HG03460 (cell line): ENCODE measurements around the gene BANP.
A peak's percentile ranks its signal among the peaks of the same experiment; 100 is the strongest.
"Not testable (repeated sequence)": the region's sequence is repeated elsewhere in the genome, so short reads cannot be mapped to it uniquely, and the experiment has no call there.

ENCODE experiments used
- ATAC-seq: cut with Tn5 transposase; IDR thresholded peaks from one replicate; pipeline ENCODE4 v1.9.1; 2021; ENCODE audit not compliant: unreplicated experiment

Gene BANP

DNA sequence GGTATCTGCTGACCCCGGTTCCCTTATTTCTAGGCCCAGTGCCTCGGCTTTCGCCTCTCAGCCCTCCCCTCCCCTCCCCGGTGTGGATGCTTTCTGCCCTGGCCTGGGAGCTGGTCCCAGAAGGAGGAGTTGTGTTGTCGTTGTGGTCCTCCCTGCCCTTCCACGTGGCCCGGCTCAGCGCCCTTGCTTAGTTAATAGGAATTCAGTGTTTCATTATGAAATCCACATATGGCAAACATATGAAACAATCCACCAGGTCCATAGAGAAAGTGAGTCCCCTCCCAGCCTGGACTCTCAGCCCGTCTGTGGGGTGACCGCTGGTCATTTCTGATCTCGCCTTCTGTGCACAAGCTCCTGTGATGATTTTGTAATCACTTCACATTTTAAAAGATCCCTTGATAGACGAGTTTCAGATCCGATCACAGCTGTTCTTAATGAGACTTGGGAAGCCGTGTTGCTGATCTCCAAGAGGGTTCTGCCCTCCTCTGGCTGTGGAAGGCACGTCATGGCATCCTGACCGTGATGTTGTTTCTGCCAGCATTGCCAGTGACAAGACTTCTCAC is 112.1 kb downstream of the BANP start:
- no peak for ATAC-seq

DNA sequence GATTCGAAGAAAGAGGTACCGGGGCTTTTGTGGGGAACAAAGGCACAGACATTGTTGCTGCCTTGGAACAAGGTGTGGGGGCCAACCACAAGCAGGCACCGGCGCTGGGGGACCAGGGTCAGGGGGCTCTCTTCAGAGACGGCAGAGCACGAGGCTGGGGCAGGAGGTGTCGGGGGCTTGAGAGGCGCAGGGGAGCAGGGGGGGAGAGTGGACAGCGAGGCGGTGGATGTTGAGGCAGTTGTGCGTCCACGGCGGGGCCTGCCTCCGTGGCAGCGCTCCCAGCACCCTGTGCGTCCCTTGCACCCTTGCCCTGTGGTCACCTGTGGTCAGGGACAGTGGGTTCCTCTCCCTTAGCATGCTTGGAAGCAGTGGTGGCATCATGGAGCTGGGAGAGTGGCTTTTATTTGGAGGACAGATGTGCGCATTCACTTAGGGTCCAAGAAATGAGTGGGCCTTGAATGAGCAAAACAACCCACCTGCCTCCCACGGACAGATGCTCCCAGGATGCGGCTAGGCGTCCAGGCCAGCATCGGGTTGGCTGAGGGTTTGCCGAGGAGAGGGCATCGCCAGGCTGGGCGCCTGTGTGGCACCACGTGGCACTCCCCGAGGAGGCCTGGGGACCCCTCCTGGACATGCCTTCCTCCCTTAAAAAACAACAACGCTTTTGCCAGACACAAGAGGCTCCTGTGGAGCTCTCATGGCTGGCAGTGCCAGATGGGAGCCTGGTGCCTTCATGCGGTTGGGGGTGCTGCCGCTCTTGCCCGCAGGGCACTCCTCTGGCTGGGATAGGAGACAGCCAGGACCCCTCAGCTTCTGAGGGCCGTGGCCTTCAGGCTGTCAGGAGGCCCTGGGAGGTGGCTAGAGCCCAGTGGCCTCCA is 113.0 kb downstream of the BANP start:
- ATAC-seq: no peak

DNA sequence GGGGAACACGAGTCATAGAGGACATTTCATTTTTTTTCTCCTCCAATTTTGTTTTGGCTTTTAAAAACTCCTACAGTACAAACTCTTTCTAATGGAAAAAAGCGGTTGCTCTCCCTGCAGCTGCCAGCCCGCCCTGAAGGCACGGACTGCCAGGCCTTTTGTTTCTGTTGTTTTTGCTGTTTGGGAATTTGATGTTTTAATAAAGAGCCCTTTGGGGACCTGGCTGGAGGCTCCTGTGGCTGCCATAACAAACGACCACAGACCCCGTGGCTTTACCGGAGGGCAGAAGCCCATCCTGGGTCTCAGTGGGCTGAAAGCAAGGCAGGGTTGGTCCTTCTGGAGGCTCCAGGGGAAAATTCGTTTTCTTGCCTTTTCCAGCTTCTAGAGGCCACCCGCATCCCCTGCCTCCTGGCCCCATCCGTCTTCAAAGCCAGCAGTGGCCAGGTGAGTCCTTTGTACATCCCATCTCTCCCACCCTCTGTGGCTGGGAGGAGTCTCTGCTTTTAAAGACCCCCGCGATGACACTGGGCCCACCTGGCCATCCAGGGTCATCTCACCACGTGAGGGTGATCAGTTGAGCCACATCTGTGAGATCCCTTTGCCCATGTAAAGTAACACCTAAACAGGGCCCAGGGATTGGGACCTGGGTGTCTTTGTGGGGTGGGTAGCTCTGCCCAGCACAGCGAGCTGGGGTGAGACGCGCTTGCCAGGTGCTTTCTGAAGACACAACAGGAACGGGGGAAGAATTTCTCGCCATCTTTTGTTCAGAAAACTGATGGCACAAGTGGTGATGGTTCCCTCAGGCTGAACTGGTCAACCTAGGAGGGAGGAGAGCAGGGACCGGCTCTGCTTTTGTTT is 113.9 kb downstream of the BANP start:
- ATAC-seq: no peak

DNA sequence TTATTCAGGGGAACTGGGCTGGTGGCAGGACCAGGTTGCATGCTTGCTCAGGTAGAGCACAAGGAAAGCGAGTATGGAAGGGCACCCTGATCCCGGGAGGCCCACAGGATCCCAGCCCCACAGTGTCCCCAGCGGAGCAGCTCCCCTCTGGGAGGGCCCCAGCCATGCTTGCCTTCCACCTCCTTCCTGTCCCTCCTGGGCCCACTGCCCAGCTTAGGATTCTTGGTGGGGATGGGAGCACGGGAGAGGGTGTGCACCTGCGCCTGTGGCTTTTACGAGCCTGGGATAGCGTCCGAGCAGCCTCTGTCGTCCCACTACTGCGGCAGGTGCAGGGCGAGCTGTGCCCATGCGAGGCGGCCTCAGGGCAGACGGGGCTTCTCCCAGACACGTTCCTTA is 114.5 kb downstream of the BANP start:
- no peak for ATAC-seq

DNA sequence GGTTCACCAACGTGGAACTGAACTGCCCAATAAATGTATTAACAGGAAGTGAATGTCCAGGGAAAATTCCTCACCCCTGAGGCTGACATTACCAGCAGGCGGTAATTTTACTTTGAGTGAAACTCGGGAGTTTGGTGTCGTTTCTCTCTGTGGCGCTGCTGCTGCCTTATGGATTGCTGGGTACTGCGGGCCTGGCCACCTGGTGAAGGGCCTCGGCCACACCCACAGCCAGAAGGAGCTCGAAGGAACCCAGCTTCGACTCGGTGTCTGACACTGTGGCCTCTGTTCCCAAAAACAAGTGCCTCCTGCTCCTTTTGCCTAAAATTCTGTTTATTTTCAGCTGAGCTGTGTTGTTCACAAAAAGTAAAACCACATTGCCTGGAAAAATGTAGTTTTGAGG is 115.0 kb downstream of the BANP start:
- ATAC-seq: no peak

DNA sequence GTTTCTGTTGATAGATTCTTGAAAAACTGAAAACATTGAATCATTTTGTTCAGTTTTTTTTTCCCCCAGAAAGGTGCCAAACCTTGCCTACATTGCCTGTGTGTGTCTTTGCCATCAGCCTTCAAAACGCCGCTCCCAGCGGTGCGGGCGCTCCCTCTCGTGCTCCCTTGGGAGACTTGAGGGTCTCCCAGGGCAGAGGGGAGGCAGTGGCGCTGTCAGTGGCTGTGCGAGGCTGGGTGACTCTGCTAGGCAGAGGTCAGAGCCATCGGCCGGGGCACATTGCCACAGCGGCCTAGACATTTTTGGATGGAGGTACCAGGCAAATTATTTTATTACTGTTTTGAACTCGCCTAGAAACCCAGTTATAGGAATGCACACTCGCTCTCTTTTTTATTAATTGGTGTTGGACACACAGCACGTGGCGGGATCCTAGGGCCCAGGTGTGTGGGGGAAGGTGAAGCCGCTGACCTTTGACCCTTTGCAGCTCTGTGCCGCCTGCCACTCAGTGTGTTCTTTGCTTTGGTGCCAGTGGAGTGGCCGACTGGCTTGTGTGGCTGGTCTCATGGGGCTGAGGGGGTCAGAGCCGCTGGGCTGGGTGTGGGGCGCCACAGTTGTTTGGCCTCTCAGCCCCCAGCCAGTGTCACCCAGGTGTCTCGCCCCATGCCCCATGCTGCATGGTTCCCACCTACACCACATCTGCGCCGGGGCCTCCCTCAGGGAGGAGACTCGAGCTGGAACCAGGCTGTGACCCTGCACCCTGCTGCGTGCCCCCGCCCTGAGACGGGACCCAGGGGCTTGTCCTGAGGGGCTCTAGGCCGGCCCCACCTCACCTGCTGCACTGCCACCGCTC is 115.7 kb downstream of the BANP start:
- no peak for ATAC-seq

DNA sequence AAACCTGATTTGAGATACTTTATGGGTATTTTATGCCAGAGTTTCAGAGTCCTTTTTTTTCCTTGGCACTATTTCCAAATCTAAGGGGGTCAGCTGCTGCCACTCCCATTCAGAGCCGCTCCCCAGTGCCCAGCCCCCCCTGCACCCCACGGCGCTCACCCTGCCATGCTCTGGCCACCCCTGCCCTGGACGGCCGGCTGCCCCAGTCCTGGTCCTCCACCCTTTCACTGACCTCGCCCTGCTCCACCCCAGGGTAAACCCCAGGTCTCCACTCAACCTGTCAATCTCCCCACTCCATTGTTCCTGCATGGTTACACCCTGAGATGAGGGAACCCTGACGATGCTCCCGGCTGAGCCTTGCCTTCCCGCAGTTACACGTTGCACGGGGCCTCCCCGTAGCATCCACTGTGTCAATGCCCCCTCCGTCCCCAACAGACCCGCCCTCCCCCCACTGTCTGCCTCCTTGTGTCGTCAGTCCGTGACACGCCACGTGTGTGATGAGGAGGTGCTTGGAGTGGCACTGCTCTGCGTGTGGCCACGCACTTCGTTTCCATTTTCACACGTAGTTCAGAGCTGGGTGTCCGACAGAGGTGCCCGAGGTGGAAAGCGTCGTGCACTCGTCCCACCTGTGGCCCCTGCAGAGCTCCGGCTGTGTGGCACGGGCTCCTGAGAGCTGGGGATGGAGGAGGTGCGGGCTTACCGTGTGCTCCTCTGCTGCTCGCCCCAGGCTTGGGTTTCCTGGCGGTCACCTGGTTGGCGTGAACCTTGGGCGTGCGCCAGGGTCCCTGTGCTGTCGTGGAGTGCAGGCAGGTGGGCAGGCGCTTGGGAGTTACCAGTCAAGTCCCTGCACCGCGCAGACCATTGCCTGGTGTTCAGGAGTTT is 116.5 kb downstream of the BANP start:
- no peak for ATAC-seq

DNA sequence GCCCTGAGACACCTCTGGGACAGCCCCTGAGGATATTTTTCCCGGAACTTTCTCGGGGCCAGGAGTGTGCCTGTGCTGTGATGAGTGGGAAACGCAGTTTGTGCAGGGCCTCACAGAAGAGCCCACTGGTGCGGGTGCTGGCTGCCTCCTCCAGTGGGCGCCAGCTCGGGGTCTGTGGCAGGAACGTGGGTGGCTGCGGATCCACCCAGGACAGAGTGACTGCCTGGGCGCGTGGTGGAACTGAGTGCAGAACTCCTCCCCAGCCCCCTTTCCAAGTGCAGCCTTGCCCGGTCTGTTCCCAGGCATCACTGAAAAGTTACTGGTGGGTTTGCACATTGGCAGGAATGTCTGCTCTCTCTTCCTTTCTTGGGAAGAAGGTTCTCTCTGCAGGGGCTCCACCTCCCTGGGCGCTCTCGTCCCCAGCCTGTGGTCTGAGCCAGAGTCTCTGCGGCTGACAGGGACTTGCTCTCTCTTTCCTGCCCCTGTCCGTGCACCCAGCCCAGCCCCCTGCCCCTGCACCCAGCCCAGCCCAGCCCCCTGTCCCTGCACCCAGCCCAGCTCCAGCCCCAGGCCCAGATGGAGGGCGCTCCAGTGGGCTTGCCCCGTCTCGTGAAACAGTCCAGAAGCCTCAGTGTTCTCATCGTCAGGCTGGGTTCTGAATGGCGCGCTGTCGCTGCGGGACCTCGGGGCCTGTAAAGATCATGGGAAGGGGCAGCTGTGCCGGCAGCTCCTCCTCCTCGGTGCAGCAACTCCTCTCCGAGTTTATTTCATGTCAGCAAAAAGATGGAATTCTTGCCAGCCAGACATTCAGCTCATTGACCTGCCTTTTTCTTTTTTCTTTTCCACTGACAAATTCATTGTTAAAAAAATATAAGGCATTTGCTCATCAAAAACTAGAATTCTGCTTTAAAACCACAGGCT is 117.5 kb downstream of the BANP start:
- ATAC-seq: no peak

DNA sequence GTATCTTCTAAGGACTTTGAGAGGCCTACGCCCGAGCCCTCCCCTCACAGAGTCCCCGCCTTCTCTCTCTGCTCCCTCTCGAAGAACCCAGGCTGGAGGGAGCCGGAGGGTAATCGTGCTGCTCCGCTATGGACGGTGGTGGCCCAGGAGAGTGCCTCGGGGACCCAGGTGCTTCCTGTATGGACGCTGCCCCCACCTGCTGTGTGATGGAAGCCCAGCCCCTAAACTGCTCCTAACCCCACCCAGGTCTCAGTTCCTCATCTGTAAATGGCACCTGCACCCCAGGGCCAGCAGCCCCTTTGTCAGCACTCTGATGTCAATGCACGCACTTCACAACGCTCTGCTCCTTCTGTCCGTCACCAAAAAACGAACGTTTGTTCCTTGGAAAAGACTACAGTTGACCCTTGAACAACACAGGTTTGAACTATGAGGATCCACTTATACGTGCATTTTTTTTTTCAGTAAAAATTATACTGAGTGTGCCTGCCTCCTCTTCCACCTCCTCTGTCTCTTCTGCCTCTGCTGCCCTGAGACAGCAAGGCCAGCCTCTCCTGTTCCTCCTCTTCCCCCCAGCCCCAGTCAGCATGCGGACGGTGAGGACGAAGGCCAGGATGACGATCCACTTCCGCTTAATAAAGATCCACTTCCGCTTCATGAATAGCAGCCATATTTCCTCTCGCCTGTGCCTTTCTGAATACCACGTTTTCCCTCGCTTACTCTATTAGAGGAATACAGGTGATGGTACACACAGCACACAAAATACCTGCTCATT is 118.3 kb downstream of the BANP start:
- ATAC-seq: peak; percentile 83

DNA sequence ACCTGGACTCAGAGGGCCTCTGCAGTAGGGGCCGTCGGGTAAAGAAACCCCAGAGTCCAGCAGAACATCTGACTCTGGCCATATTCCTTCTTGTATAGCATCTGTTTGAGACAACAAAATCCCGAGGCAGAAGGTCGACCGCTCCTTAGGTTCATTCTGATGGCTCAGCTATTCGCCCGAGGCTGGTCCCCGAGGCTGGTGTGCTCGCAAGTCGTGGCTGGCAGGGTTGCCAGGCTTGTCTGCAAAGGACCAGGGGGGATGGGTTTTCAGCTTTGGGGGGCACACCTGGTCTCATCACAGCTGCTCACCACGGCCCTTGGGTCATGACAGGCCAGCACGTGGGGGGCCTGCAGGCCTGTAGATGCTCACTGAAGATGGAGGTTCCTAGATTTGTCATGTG is 119.1 kb downstream of the BANP start:
- ATAC-seq: no peak

DNA sequence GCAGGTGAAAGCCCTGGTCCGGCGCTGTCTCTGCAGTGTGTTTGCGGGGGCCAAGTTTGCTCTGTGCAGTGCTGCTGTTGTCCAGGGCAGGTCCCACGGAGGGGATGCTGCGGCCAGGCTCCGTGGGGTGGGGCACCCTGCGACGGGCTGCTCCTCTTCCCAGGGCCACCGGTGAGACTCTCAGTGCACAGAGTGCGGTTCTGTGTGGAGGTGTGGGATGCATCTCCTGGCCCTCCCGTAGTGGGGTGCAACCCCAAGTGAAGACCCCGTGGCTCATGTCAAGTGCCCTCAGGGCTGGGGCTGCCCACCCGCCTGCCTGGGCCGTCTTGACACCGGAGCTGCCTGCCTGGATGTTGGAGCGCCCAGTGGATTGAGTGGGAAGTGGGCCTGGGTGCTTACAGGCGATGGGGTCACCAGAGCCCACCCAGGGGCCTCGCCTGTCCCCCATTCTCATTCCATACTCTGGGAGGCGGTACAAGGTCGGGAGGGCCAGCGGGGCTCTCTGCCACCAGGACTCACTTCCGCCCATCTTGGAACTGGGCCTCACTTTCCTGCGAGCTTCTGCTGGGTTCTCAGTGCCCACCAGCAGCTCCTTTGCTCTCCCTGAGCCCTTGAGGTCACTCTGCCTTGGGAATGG is 119.9 kb downstream of the BANP start:
- ATAC-seq: no peak

DNA sequence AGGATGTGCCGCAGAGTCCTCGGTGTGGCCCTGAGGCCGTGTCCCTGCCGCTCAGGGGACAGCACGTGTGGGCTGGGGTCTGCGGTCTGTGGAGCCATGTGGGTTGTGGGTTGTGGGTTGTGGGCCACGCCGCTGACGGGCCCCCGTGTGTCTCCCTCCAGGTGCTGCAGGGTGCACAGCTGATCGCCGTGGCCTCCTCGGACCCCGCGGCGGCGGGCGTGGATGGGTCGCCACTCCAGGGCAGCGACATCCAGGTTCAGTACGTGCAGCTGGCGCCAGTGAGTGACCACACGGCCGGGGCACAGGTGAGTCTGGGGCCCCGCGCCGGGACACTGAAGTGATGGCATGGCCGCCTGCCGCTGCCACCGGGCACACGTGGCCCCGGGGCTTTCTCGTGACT is 120.7 kb downstream of the BANP start:
- ATAC-seq: no peak

DNA sequence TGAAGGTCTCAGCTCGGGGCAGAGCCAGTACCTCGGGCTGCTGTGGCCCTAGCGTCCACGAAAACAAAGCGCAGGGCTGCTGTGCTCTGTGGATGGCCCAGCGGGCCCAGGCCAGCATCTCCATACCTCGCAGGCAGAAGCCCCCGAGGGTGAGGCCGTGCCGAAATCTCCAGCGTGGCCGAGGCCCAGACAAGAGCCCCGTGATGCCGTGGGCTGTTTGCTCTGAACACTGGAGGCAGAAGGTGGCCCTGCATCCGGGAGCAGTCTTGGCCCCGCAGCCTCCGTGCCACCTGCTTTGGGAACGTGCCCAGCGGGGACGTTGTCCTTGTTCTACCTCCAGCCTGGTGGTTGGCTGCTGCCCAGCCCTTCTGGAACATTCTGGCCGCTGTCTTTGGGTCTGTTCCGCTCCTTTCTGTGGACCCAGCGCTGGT is 121.4 kb downstream of the BANP start:
- no peak for ATAC-seq

DNA sequence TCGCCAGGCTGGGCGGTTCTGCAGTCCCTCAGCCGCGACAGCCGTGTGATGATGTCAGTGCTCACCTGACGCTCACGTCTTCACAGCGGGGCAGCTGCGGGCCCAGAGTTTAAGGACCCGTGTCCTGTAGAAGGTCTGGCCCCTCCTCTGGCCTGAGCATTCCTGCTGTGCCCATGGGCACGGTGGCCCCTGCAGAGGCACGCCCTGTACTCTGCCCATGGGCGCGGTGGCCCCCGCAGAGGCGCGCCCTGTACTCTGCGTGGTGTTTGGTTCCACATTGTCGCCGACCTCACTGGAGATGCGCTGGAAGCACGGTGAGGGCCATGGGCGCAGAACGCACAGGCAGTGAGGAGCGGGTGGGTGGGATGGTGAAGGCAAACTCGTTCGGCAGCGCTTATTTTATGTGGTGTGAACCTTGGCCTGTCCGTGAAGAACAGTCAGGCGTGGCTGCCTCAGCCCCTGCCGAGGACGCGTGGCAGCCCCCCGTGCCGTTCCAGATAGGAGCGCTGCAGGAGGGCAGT is 122.0 kb downstream of the BANP start:
- no peak for ATAC-seq

DNA sequence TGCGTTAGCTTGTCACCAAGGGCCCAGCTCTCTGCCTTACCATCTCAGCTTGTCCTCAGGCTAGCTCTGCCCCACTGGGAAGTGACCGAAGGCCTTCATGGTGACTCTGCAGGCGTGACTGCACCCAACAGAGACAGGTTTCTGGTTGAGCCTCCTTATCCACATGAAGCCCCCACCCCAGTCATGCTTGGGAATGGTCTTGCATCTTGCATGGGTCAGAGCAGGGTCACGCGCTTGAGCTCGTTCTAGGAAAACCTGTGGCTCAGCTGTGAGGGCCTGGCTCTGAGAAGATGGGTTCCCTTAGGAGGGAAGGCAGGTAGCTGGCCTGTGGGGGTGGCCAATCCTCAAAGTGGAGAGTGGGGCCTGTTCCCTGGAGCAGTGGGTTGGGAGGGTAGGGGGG is 122.8 kb downstream of the BANP start:
- no peak for ATAC-seq

DNA sequence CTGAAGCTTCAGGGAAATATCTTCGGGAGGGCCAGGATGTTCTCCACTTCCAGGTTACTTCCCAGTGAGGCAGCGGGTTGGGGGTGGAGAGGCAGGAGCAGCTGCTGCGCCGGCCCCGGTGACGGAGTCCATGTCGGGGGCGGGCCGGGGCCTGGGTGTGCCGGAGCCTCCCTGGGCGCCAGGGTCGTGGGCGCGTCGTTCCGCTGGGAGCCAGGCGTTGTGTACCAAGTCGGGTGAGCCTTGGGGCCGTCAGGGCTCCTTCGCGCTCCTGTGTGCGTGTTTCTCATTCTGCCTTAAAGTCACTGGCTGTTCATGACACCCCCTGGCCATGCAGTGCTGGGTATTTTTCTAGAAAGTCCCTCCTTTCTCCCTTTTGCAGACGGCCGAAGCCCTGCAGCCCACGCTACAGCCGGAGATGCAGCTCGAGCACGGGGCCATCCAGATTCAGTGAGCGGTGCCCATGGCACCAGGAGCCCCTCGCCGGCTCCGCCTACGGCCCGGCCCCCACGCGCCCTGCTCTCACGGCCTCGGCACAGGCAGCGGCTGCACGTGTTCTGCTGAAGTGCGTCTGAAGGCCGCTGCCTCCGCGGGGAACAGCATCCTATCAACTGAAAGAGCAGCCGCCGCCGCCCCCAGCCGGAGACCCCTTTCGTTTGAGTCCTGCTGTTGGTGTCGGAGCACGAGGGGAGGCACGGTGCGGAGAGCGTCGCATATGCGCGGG is 125.1 kb downstream of the BANP start:
- no peak for ATAC-seq

DNA sequence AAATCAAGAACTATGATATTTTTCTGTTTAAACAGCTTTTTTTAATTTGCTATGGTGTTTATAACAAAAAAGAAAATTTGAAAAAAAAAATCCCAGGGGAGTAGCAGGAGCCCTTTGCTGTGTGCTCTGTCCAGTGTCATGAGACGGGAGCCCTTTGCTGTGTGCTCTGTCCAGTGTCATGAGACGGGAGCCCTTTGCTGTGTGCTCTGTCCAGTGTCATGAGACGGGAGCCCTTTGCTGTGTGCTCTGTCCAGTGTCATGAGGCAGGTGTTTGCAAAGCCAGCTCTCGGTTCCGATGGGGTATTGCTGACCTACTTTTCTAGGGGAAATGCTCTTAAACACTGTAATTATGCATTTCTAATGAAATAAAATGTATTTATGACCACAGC is 125.7 kb downstream of the BANP start:
- not testable (repeated sequence) for ATAC-seq
